ENCODE results near the gene MYO7B. TPM values are rescaled to one million over a fixed set of nuclear protein-coding genes. Genes with fewer than 3 reads are reported as not detected.

Gene MYO7B
- total RNA-seq, 1 donor from 2014 or later: 0.46 TPM

GRCh38 chr2:127647242-127648190 lies 112.0 kb downstream of the MYO7B start:
- ATAC-seq: no peak
- DNase-seq (ENCODE audit: missing footprints): peak; percentile 57
- intact Hi-C loops (cut with DNase I): no loop called here

GRCh38 chr2:127648321-127648720 lies 112.8 kb downstream of the MYO7B start:
- intact Hi-C loops (cut with DNase I): no loop called here
- ATAC-seq: no peak
- peak; percentile 53 for DNase-seq (ENCODE audit: missing footprints)

GRCh38 chr2:127649100-127649611 lies 113.7 kb downstream of the MYO7B start:
- DNase-seq (ENCODE audit: missing footprints): peak; percentile 69
- intact Hi-C loops (cut with DNase I): no loop called here
- no peak for ATAC-seq

- intact Hi-C loops (cut with DNase I): no loop called here
- ATAC-seq: peak; percentile 24
- DNase-seq (ENCODE audit: missing footprints): peak; percentile 86
Observed at GRCh38 chr2:127649684-127650040, 114.2 kb downstream of the MYO7B start.

GRCh38 chr2:127650041-127650784 lies 114.7 kb downstream of the MYO7B start:
- DNase-seq (ENCODE audit: missing footprints) (peak; percentile 60), ATAC-seq (no peak)
- intact Hi-C loops (cut with DNase I): no loop called here

- intact Hi-C loops (cut with DNase I): no loop called here
- DNase-seq (ENCODE audit: missing footprints) (peak; percentile 63), ATAC-seq (no peak)
Observed at GRCh38 chr2:127650785-127651380, 115.4 kb downstream of the MYO7B start.

- ATAC-seq: no peak
Observed at GRCh38 chr2:127651381-127651809, 115.9 kb downstream of the MYO7B start.

GRCh38 chr2:127651971-127652550 lies 116.6 kb downstream of the MYO7B start:
- DNase-seq (ENCODE audit: missing footprints): peak; percentile 95
- intact Hi-C loops (cut with DNase I): no loop called here
- ATAC-seq: peak; percentile 88

More at GRCh38 chr2:127651381-127651809, 115.9 kb downstream of the MYO7B start:
- intact Hi-C loops (cut with DNase I): no loop called here
- DNase-seq (ENCODE audit: missing footprints): peak; percentile 53

GRCh38 chr2:127652786-127653357 lies 117.4 kb downstream of the MYO7B start:
- intact Hi-C loops (cut with DNase I): no loop called here
- no peak for ATAC-seq
- peak; percentile 47 for DNase-seq (ENCODE audit: missing footprints)

GRCh38 chr2:127653421-127654083 lies 118.1 kb downstream of the MYO7B start:
- DNase-seq (ENCODE audit: missing footprints): peak; percentile 60
- intact Hi-C loops (cut with DNase I): no loop called here
- ATAC-seq: no peak

- peak; percentile 55 for DNase-seq (ENCODE audit: missing footprints)
- no peak for ATAC-seq
- intact Hi-C loops (cut with DNase I): no loop called here
Observed at GRCh38 chr2:127654084-127654837, 118.8 kb downstream of the MYO7B start.

GRCh38 chr2:127654838-127655175 lies 119.3 kb downstream of the MYO7B start:
- ATAC-seq: no peak
- no peak for DNase-seq (ENCODE audit: missing footprints)
- intact Hi-C loops (cut with DNase I): no loop called here

GRCh38 chr2:127655209-127656073 lies 120.0 kb downstream of the MYO7B start:
- intact Hi-C loops (cut with DNase I): no loop called here
- DNase-seq (ENCODE audit: missing footprints): peak; percentile 74
- peak; percentile 43 for ATAC-seq

- intact Hi-C loops (cut with DNase I): no loop called here
- ATAC-seq (no peak), DNase-seq (ENCODE audit: missing footprints) (peak; percentile 45)
Observed at GRCh38 chr2:127656569-127657231, 121.2 kb downstream of the MYO7B start.

- DNase-seq (ENCODE audit: missing footprints) (peak; percentile 62), ATAC-seq (no peak)
- intact Hi-C loops (cut with DNase I): no loop called here
Observed at GRCh38 chr2:127657232-127657595, 121.7 kb downstream of the MYO7B start.

GRCh38 chr2:127658146-127658545 lies 122.7 kb downstream of the MYO7B start:
- no peak for DNase-seq (ENCODE audit: missing footprints)
- intact Hi-C loops (cut with DNase I): loop anchor here (2.0 kb wide), 1 partner anchor 17 kb away; the partner anchor contains the start of gene LIMS2
- ATAC-seq: no peak

All from Right ventricle myocardium inferior (tissue), 1 donor.